Liver (tissue), 9 donors: ENCODE data around the gene FRZB. TPM values are rescaled to one million over a fixed set of nuclear protein-coding genes. Genes with fewer than 3 reads are reported as not detected.

ENCODE experiments used
- DNase-seq: peaks from one replicate; pipeline ENCODE4 v3.0.0-alpha.2; 2017; ENCODE audit warnings: low spot score
- H3K27ac ChIP-seq, 2 donors: one replicate each; pipeline ENCODE4 v1.7.0; 2013; ENCODE audit warnings: inconsistent platforms in 2 of 2, low read length in 2 of 2, control low read depth in 1 of 2, low read depth in 1 of 2, mild to moderate bottlenecking in 1 of 2
- H3K27me3 ChIP-seq, 4 donors: one replicate each; pipeline versions ENCODE4 v1.6.1 to v1.7.0; 2013; ENCODE audit warnings: low read length in 3 of 4, inconsistent platforms in 1 of 4, mild to moderate bottlenecking in 1 of 4, moderate library complexity in 1 of 4; ENCODE audit not compliant: control insufficient read depth in 4 of 4, insufficient read depth in 4 of 4
- H3K36me3 ChIP-seq, 4 donors: one replicate each; pipeline versions ENCODE4 v1.6.1 to v1.7.0; 2013; ENCODE audit warnings: low read length in 3 of 4, mild to moderate bottlenecking in 3 of 4, low read depth in 1 of 4, moderate library complexity in 1 of 4; ENCODE audit not compliant: control insufficient read depth in 4 of 4, insufficient read depth in 3 of 4
- H3K4me1 ChIP-seq, 4 donors: one replicate each; pipeline versions ENCODE4 v1.6.1 to v1.7.0; 2013; ENCODE audit warnings: low read length in 3 of 4, mild to moderate bottlenecking in 3 of 4, moderate library complexity in 1 of 4; ENCODE audit not compliant: control insufficient read depth in 4 of 4, insufficient read depth in 4 of 4
- H3K4me3 ChIP-seq, 3 donors: one replicate each; pipeline versions ENCODE4 v1.6.1 to v1.7.0; 2013; ENCODE audit warnings: low read length in 3 of 3, control low read depth in 1 of 3, low read depth in 1 of 3, mild to moderate bottlenecking in 1 of 3
- H3K9ac ChIP-seq, 2 donors: one replicate each; pipeline ENCODE4 v1.7.0; 2013; ENCODE audit warnings: low read length in 2 of 2, mild to moderate bottlenecking in 2 of 2, moderate library complexity in 2 of 2, control low read depth in 1 of 2, low read depth in 1 of 2
- H3K9me3 ChIP-seq, 4 donors: one replicate each; pipeline versions ENCODE4 v1.6.1 to v1.7.0; 2013; ENCODE audit warnings: low read length in 3 of 4; ENCODE audit not compliant: control insufficient read depth in 4 of 4
- ATF3 ChIP-seq: IDR thresholded peaks from 2 replicates; pipeline ENCODE4 v1.6.1; 2016; ENCODE audit warnings: antibody characterized with exemption
- CTCF ChIP-seq: fragments of 150-350 bp; IDR thresholded peaks from 2 replicates; pipeline ENCODE4 v1.5.1; 2017; ENCODE audit warnings: improper control_type of control experiment, low read depth, low read length; ENCODE audit not compliant: missing input control
- EGR1 ChIP-seq, 2 donors: IDR thresholded peaks; 2 replicates each; pipeline ENCODE4 v1.6.1; 2016 to 2018; ENCODE audit warnings: antibody characterized with exemption in 2 of 2, low read depth in 2 of 2
- FOXA1 ChIP-seq: IDR thresholded peaks from 2 replicates; pipeline ENCODE4 v1.6.1; 2016; ENCODE audit warnings: antibody characterized with exemption
- FOXA2 ChIP-seq: IDR thresholded peaks from 2 replicates; pipeline ENCODE4 v1.6.1; 2016; ENCODE audit warnings: antibody characterized with exemption
- GABPA ChIP-seq, 2 donors: IDR thresholded peaks in 1 of 2; conservative IDR thresholded peaks in 1 of 2; 2 replicates each; pipeline ENCODE4 v1.6.1; 2016; ENCODE audit warnings: antibody characterized with exemption in 2 of 2, mild to moderate bottlenecking in 1 of 2, moderate library complexity in 1 of 2
- HNF4A ChIP-seq, 2 donors: conservative IDR thresholded peaks; 2 replicates each; pipeline ENCODE4 v1.6.1; 2016; ENCODE audit warnings: antibody characterized with exemption in 2 of 2, mild to moderate bottlenecking in 2 of 2
- HNF4G ChIP-seq: IDR thresholded peaks from 2 replicates; pipeline ENCODE4 v1.6.1; 2016; ENCODE audit warnings: antibody characterized with exemption
- JUND ChIP-seq, 2 donors: IDR thresholded peaks; 2 replicates each; pipeline ENCODE4 v1.6.1; 2016; ENCODE audit warnings: antibody characterized with exemption in 2 of 2
- NR2F2 ChIP-seq: IDR thresholded peaks from 2 replicates; pipeline ENCODE4 v1.6.1; 2016; ENCODE audit warnings: antibody characterized with exemption
- RAD21 ChIP-seq, 2 donors: IDR thresholded peaks; 2 replicates each; pipeline ENCODE4 v1.6.1; 2016; ENCODE audit warnings: antibody characterized with exemption in 2 of 2, mild to moderate bottlenecking in 2 of 2
- REST ChIP-seq: IDR thresholded peaks from 2 replicates; pipeline ENCODE4 v1.6.1; 2016; ENCODE audit warnings: antibody characterized with exemption, mild to moderate bottlenecking
- RXRA ChIP-seq, 2 donors: IDR thresholded peaks; 2 replicates each; pipeline ENCODE4 v1.6.1; 2017 to 2018; ENCODE audit warnings: antibody characterized with exemption in 2 of 2, mild to moderate bottlenecking in 1 of 2
- SP1 ChIP-seq: IDR thresholded peaks from 2 replicates; pipeline ENCODE4 v1.6.1; 2018; ENCODE audit warnings: antibody characterized with exemption, mild to moderate bottlenecking
- TAF1 ChIP-seq: conservative IDR thresholded peaks from 2 replicates; pipeline ENCODE4 v1.6.1; 2016; ENCODE audit warnings: antibody characterized with exemption, mild to moderate bottlenecking
- YY1 ChIP-seq: IDR thresholded peaks from 2 replicates; pipeline ENCODE4 v1.6.1; 2016; ENCODE audit warnings: antibody characterized with exemption, mild to moderate bottlenecking
- ZBTB33 ChIP-seq: IDR thresholded peaks from 2 replicates; pipeline ENCODE4 v1.6.1; 2016; ENCODE audit warnings: antibody characterized with exemption
- WGBS: extraction: QIAGEN DNeasy Blood & Tissue Kit; methylation state at CpG from one replicate; pipeline ENCODE4 v1.1.7; 2013; 5-methylcytosine and 5-hydroxymethylcytosine counted together
- polyA plus RNA-seq, 2 donors: library from polyadenylated mRNA; stranded (reverse) in 1 of 2; unstranded in 1 of 2; fragments of 200-250 nt in 1 of 2; fragments of >200 nt in 1 of 2; fragmentation: Nextera tagmentation in 1 of 2; extraction: Ambion mirVana in 1 of 2; gene quantifications; one replicate each; pipeline versions ENCODE4 v1.2.1 to v1.2.3, GENCODE V29; 2013 to 2015
- total RNA-seq, 2 donors: library from RNA; depleted of rRNA; stranded (reverse); fragments of >200 nt; gene quantifications; one replicate each; pipeline ENCODE4 v1.2.3, GENCODE V29; 2014
- TF ChIP-seq, protein P1 (sequence below): IDR thresholded peaks from 2 replicates; pipeline ENCODE4 v1.6.1; 2016; ENCODE audit warnings: antibody characterized with exemption
- donor health status: healthy.
- donor health status: healthy.
- donor health status: healthy.
- donor health status: healthy.
- donor health status: healthy.

The FRZB gene
- total and polyA plus RNA-seq, 4 donors, result 0.17 to 1.0 (median 0.54) TPM

GRCh38 chr2:182897137-182897536 is 30.7 kb upstream of the FRZB start:
- no peak for DNase-seq
- Histone ChIP-seq H3K9me3 (peaks cover 0 to 7% (median under 1%) of the 10 kb centered on the region in 4 donors), H3K27ac (no peak overlapping the region), H3K27me3 (no peaks in the 10 kb centered on the region), H3K4me3 (no peak overlapping the region), H3K4me1 (no peaks in the 10 kb centered on the region), H3K9ac (no peak overlapping the region), H3K36me3 (no peaks in the 10 kb centered on the region)
- 89% methylated on average over 1 of the region's 1 CpG for WGBS
- no peak for TF ChIP-seq RAD21 (IDR thresholded peaks at IDR 0.05)
- TF ChIP-seq HNF4A (conservative IDR thresholded peaks at IDR 0.05), result no peak
- TF ChIP-seq, protein P1, sequence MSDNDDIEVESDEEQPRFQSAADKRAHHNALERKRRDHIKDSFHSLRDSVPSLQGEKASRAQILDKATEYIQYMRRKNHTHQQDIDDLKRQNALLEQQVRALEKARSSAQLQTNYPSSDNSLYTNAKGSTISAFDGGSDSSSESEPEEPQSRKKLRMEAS, result no peak
- no peak for TF ChIP-seq FOXA2
- no peak for TF ChIP-seq SP1
- TF ChIP-seq CTCF, result no peak
- TF ChIP-seq FOXA1, result no peak
- TF ChIP-seq HNF4G, result no peak
- no peak for TF ChIP-seq NR2F2
- TF ChIP-seq ATF3, result no peak
- TF ChIP-seq REST, result no peak
- TF ChIP-seq RXRA (IDR thresholded peaks at IDR 0.05), result no peak
- no peak for TF ChIP-seq EGR1 (IDR thresholded peaks at IDR 0.05; ENCODE audit: low read depth in 2 of 2)
- no peak for TF ChIP-seq JUND (IDR thresholded peaks at IDR 0.05)
- TF ChIP-seq GABPA (IDR thresholded peaks at IDR 0.05 in 1 of 2, conservative IDR thresholded peaks at IDR 0.05 in 1 of 2), result no peak
- no peak for TF ChIP-seq TAF1
- no peak for TF ChIP-seq YY1
- TF ChIP-seq ZBTB33, result no peak
